GM06990 (cell line): ENCODE data around the gene NAV2.
"Not testable (repeated sequence)": the region's sequence is repeated elsewhere in the genome, so short reads cannot be mapped to it uniquely, and the experiment has no call there.

Source experiments
- DNase-seq: peaks from one replicate; pipeline ENCODE4 v3.0.0-alpha.2; 2011; ENCODE audit not compliant: insufficient read length; ENCODE audit errors: extremely low read depth
- H3K27me3 ChIP-seq: replicated peaks from 2 replicates; pipeline ENCODE4 v1.6.0; 2011; ENCODE audit warnings: low read length; ENCODE audit not compliant: control insufficient read depth, insufficient read depth
- H3K36me3 ChIP-seq: 2 replicates; pipeline ENCODE4 v1.5.1; 2011; ENCODE audit warnings: low read length; ENCODE audit not compliant: control insufficient read depth, insufficient read depth
- H3K4me3 ChIP-seq: replicated peaks from 2 replicates; pipeline ENCODE4 v1.5.1; 2011; ENCODE audit warnings: low read depth, mild to moderate bottlenecking, control low read depth, low read length
- CTCF ChIP-seq: IDR thresholded peaks from 2 replicates; pipeline ENCODE4 v1.5.1; 2011; ENCODE audit warnings: low read length, control low read depth, mild to moderate bottlenecking, inconsistent platforms; ENCODE audit not compliant: insufficient read depth, poor library complexity, severe bottlenecking

Gene NAV2

GRCh38 chr11:20078846-20079245 is 366.2 kb downstream of the NAV2 start:
- no peak for DNase-seq
- TF ChIP-seq CTCF = no peak
- Histone ChIP-seq H3K27me3 (no peaks in the 10 kb centered on the region), H3K36me3 (no peaks in the 10 kb centered on the region), H3K4me3 (no peak overlapping the region)

- Histone ChIP-seq H3K27me3 (no peaks in the 10 kb centered on the region), H3K36me3 (no peaks in the 10 kb centered on the region), H3K4me3 (no peak overlapping the region)
- DNase-seq = peak; percentile 6
- no peak for TF ChIP-seq CTCF
Observed at GRCh38 chr11:20080032-20080685, 367.5 kb downstream of the NAV2 start.

GRCh38 chr11:20081336-20081735 is 368.7 kb downstream of the NAV2 start:
- no peak overlapping the region for H3K4me3 ChIP-seq
- H3K27me3 ChIP-seq = no peaks in the 10 kb centered on the region
- no peak for DNase-seq
- TF ChIP-seq CTCF = no peak
- H3K36me3 ChIP-seq = no peaks in the 10 kb centered on the region

- not testable (repeated sequence) for H3K27me3 ChIP-seq, H3K36me3 ChIP-seq
Observed at GRCh38 chr11:20083877-20084276, 371.2 kb downstream of the NAV2 start.

GRCh38 chr11:20084921-20085814 is 372.5 kb downstream of the NAV2 start:
- no peak overlapping the region for H3K4me3 ChIP-seq
- DNase-seq = no peak
- no peak for TF ChIP-seq CTCF
- no peaks in the 10 kb centered on the region for H3K36me3 ChIP-seq
- no peaks in the 10 kb centered on the region for H3K27me3 ChIP-seq

More at GRCh38 chr11:20083877-20084276, 371.2 kb downstream of the NAV2 start:
- H3K4me3 ChIP-seq, DNase-seq: not testable (repeated sequence)

- H3K27me3 ChIP-seq = no peaks in the 10 kb centered on the region
- H3K4me3 ChIP-seq = no peak overlapping the region
- TF ChIP-seq CTCF = no peak
- no peaks in the 10 kb centered on the region for H3K36me3 ChIP-seq
- no peak for DNase-seq
Observed at GRCh38 chr11:20085918-20086317, 373.3 kb downstream of the NAV2 start.
